MM.1S (cell line): ENCODE measurements around the gene TSSC4.

ENCODE experiments used
- CTCF ChIP-seq: fragments of 300-600 bp; sonication (generic); IDR thresholded peaks from 2 replicates; pipeline ENCODE4 v1.5.1; 2016; ENCODE audit warnings: antibody characterized with exemption, low read length, mixed read lengths
- EZH2phosphoT487 ChIP-seq: fragments of 300-600 bp; sonication (generic); IDR thresholded peaks from 2 replicates; pipeline ENCODE4 v1.6.1; 2018; ENCODE audit warnings: antibody characterized with exemption, low read length

DNA sequence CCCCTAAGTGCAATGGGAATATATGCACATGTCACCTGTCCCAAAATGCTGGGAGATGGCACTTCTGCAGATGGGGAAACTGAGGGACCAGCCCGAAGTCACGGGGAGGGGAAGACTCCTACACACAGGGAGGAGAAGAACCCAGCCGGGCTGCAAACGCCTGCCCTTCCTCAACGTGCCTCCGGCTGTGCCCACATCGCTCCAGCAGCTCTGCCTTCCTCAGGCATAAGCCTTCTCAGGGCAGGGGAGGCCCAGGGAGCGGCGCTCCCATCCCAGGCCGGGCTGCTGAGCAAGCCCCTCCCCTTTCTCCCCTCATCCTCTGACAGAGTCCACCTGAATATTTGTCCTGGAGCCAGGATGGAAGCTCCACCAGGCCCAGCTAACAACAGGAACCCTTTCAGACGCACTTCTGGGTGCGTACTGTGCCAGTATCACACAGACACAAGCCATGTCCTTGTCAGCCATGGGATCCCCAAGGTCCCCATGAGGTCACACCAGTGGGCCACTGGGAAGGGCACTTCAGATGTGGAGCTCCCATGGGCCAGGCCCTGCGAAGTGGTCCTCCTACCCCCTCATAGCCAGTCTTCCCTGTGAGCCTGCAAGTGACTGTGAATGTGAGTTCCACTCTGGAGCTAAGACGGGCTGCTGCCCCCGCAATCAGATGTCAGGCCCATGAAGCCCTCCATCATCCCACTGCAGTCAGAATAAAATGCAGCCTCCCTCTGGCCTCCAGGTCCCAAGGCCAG is 25.9 kb upstream of the TSSC4 start:
- TF ChIP-seq CTCF: no peak
- no peak for TF ChIP-seq EZH2phosphoT487
